Liver (tissue), 3 donors: ENCODE measurements around the gene MRGPRX2.

Source experiments
- ATF3 ChIP-seq: IDR thresholded peaks from 2 replicates; pipeline ENCODE4 v1.6.1; 2016; ENCODE audit warnings: antibody characterized with exemption
- CTCF ChIP-seq: fragments of 150-350 bp; IDR thresholded peaks from 2 replicates; pipeline ENCODE4 v1.5.1; 2017; ENCODE audit warnings: improper control_type of control experiment, low read depth, low read length; ENCODE audit not compliant: missing input control
- FOXA1 ChIP-seq: IDR thresholded peaks from 2 replicates; pipeline ENCODE4 v1.6.1; 2016; ENCODE audit warnings: antibody characterized with exemption
- FOXA2 ChIP-seq: IDR thresholded peaks from 2 replicates; pipeline ENCODE4 v1.6.1; 2016; ENCODE audit warnings: antibody characterized with exemption
- GABPA ChIP-seq, 2 donors: IDR thresholded peaks in 1 of 2; conservative IDR thresholded peaks in 1 of 2; 2 replicates each; pipeline ENCODE4 v1.6.1; 2016; ENCODE audit warnings: antibody characterized with exemption in 2 of 2, mild to moderate bottlenecking in 1 of 2, moderate library complexity in 1 of 2
- HNF4G ChIP-seq: IDR thresholded peaks from 2 replicates; pipeline ENCODE4 v1.6.1; 2016; ENCODE audit warnings: antibody characterized with exemption
- JUND ChIP-seq, 2 donors: IDR thresholded peaks; 2 replicates each; pipeline ENCODE4 v1.6.1; 2016; ENCODE audit warnings: antibody characterized with exemption in 2 of 2
- MAX ChIP-seq: IDR thresholded peaks from 2 replicates; pipeline ENCODE4 v1.6.1; 2016; ENCODE audit warnings: antibody characterized with exemption
- NR2F2 ChIP-seq: IDR thresholded peaks from 2 replicates; pipeline ENCODE4 v1.6.1; 2016; ENCODE audit warnings: antibody characterized with exemption
- RAD21 ChIP-seq, 2 donors: IDR thresholded peaks; 2 replicates each; pipeline ENCODE4 v1.6.1; 2016; ENCODE audit warnings: antibody characterized with exemption in 2 of 2, mild to moderate bottlenecking in 2 of 2
- REST ChIP-seq: IDR thresholded peaks from 2 replicates; pipeline ENCODE4 v1.6.1; 2016; ENCODE audit warnings: antibody characterized with exemption, mild to moderate bottlenecking
- SP1 ChIP-seq: IDR thresholded peaks from 2 replicates; pipeline ENCODE4 v1.6.1; 2018; ENCODE audit warnings: antibody characterized with exemption, mild to moderate bottlenecking
- TAF1 ChIP-seq: conservative IDR thresholded peaks from 2 replicates; pipeline ENCODE4 v1.6.1; 2016; ENCODE audit warnings: antibody characterized with exemption, mild to moderate bottlenecking
- YY1 ChIP-seq: IDR thresholded peaks from 2 replicates; pipeline ENCODE4 v1.6.1; 2016; ENCODE audit warnings: antibody characterized with exemption, mild to moderate bottlenecking
- donor health status: healthy.
- donor health status: healthy.

GRCh38 chr11:19079643-19080440 is 19.3 kb upstream of the MRGPRX2 start:
- TF ChIP-seq CTCF (no peak), ATF3 (no peak), REST (no peak), SP1 (no peak), JUND (IDR thresholded peaks at IDR 0.05) (no peak), TAF1 (no peak), NR2F2 (no peak), MAX (no peak), GABPA (IDR thresholded peaks at IDR 0.05 in 1 of 2, conservative IDR thresholded peaks at IDR 0.05 in 1 of 2) (no peak), YY1 (no peak), RAD21 (IDR thresholded peaks at IDR 0.05) (no peak), FOXA2 (no peak), HNF4G (no peak), FOXA1 (no peak)
